Thoracic aorta (tissue), 2 donors: Measurements from ENCODE around the gene NOS1. TPM values are rescaled to one million over a fixed set of nuclear protein-coding genes. Genes with fewer than 3 reads are reported as not detected.

Source experiments
- ATAC-seq: fragments of 150-250 bp; one replicate; pipeline ENCODE4 v1.8.0; 2017; ENCODE audit warnings: low read depth; ENCODE audit not compliant: insufficient number of reproducible peaks, low FRiP score
- DNase-seq: peaks from one replicate; pipeline ENCODE4 v3.0.0-alpha.2; 2020; ENCODE audit warnings: low spot score
- H3K27ac ChIP-seq, 2 donors: fragments of 200-600 bp; sonication (generic); 1 replicate in 1 of 2; 2 replicates in 1 of 2; pipeline ENCODE4 v1.5.1; 2016; ENCODE audit warnings: mild to moderate bottlenecking in 2 of 2, moderate library complexity in 2 of 2
- H3K27me3 ChIP-seq: fragments of 200-600 bp; sonication (generic); replicated peaks from 2 replicates; pipeline ENCODE4 v1.6.0; 2016; ENCODE audit warnings: mild to moderate bottlenecking; ENCODE audit not compliant: insufficient read depth
- H3K36me3 ChIP-seq: fragments of 200-600 bp; sonication (generic); one replicate; pipeline ENCODE4 v1.5.1; 2016
- H3K4me1 ChIP-seq, 2 donors: fragments of 200-600 bp; sonication (generic); 1 replicate in 1 of 2; 2 replicates in 1 of 2; pipeline versions ENCODE4 v1.5.1 to v1.6.0; 2016; ENCODE audit warnings: low read depth in 2 of 2, mild to moderate bottlenecking in 1 of 2; ENCODE audit not compliant: control insufficient read depth in 1 of 2
- H3K4me3 ChIP-seq: fragments of 200-600 bp; sonication (generic); 2 replicates; pipeline ENCODE4 v1.5.1; 2016; ENCODE audit warnings: mild to moderate bottlenecking
- H3K9me3 ChIP-seq: fragments of 200-600 bp; sonication (generic); 2 replicates; pipeline ENCODE4 v1.5.1; 2016
- total RNA-seq, 2 donors: library from RNA; depleted of rRNA; stranded (reverse); fragments of >200 nt; gene quantifications; one replicate each; pipeline versions ENCODE4 v1.1.0 to v1.2.3, GENCODE V29; 2016
- TF ChIP-seq, protein P1 (sequence below): fragments of 200-600 bp; sonication (generic); IDR thresholded peaks from one replicate; pipeline ENCODE4 v1.5.1; 2019; ENCODE audit warnings: antibody characterized with exemption

The NOS1 gene
- total RNA-seq, 2 donors from 2014 or later: 0.07 to 0.14 TPM

GRCh38 chr12:117316336-117316735 lies 45.1 kb downstream of the NOS1 start:
- H3K4me1 ChIP-seq: no peaks in the 10 kb centered on the region
- H3K27me3 ChIP-seq: no peaks in the 10 kb centered on the region
- no peak for ATAC-seq
- DNase-seq: no peak
- peaks cover 3% of the 10 kb centered on the region for H3K9me3 ChIP-seq
- no peaks in the 10 kb centered on the region for H3K36me3 ChIP-seq
- TF ChIP-seq, protein P1, sequence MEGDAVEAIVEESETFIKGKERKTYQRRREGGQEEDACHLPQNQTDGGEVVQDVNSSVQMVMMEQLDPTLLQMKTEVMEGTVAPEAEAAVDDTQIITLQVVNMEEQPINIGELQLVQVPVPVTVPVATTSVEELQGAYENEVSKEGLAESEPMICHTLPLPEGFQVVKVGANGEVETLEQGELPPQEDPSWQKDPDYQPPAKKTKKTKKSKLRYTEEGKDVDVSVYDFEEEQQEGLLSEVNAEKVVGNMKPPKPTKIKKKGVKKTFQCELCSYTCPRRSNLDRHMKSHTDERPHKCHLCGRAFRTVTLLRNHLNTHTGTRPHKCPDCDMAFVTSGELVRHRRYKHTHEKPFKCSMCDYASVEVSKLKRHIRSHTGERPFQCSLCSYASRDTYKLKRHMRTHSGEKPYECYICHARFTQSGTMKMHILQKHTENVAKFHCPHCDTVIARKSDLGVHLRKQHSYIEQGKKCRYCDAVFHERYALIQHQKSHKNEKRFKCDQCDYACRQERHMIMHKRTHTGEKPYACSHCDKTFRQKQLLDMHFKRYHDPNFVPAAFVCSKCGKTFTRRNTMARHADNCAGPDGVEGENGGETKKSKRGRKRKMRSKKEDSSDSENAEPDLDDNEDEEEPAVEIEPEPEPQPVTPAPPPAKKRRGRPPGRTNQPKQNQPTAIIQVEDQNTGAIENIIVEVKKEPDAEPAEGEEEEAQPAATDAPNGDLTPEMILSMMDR: no peak
- no peak overlapping the region for H3K4me3 ChIP-seq
- H3K27ac ChIP-seq: no peak overlapping the region

- no peaks in the 10 kb centered on the region for H3K27me3 ChIP-seq
- H3K4me1 ChIP-seq: no peaks in the 10 kb centered on the region
- no peaks in the 10 kb centered on the region for H3K36me3 ChIP-seq
- H3K4me3 ChIP-seq: no peak overlapping the region
- no peak for DNase-seq
- H3K9me3 ChIP-seq: peaks cover 3% of the 10 kb centered on the region
- TF ChIP-seq, protein P1: no peak
- no peak for ATAC-seq
- no peak overlapping the region for H3K27ac ChIP-seq
Observed at GRCh38 chr12:117313926-117314325, 47.5 kb downstream of the NOS1 start.

GRCh38 chr12:117312770-117313169 lies 48.7 kb downstream of the NOS1 start:
- Histone ChIP-seq H3K27me3 (no peaks in the 10 kb centered on the region), H3K36me3 (no peaks in the 10 kb centered on the region), H3K4me1 (no peaks in the 10 kb centered on the region), H3K27ac (no peak overlapping the region), H3K9me3 (peaks cover 3% of the 10 kb centered on the region), H3K4me3 (no peak overlapping the region)
- DNase-seq (no peak), ATAC-seq (no peak)
- TF ChIP-seq, protein P1: no peak

DNA sequence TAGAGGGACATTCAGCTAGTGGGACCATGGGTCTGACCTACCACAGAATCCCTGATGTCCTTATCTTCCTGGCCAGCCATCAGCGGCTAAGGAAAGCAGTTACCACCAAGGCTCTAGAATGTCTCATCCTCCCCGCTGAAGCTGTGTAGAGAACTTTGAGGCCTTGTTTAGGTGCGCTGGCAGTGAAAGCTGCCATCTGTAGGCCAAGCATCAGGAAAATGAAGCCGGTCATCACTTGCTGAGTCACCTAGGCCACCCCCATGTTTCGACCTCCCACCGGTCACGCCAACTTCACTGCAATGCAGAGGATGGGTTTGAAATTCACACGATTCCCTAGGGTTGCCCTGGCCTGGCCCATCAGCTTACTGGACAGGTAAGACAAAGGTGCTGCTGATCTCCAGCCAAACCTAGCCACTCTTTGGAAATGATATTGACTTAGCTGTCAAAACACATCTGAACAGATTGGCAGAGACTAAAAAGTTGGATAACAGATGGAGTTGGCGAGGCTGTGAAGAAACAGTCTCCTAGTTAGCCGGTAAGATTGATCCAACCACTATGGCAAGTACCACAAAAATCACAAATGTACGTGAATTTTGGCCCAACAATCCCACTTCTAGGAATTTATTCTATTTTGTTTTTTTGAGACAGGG lies 52.0 kb downstream of the NOS1 start:
- Histone ChIP-seq H3K9me3 (no peaks in the 10 kb centered on the region), H3K4me3 (no peak overlapping the region), H3K27me3 (no peaks in the 10 kb centered on the region), H3K4me1 (no peaks in the 10 kb centered on the region), H3K27ac (no peak overlapping the region), H3K36me3 (no peaks in the 10 kb centered on the region)
- DNase-seq (no peak), ATAC-seq (no peak)
- TF ChIP-seq, protein P1: no peak

DNA sequence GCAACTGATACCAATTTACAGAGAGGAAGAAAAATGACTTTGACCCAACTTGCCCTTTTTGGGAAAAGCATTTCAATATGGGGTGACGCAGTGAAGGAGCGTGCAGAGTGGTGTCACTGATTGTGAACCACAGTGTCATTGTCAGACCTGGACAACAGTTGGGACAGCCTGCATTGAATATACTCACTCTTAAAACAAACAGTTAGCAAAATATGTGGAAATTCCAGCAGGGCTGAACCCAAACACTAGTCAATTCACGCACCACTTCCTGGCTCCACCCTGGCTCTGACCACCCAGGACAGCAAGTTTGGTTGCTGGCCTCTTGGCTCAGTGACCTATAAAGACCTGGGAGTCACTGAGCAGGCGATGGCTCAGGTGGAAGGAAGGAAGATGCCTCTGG lies 61.3 kb downstream of the NOS1 start:
- ATAC-seq: no peak

More for the DNA sequence above, 61.3 kb downstream of the NOS1 start:
- H3K27ac ChIP-seq: no peak overlapping the region
- H3K4me1 ChIP-seq: no peaks in the 10 kb centered on the region
- TF ChIP-seq, protein P1: no peak
- H3K36me3 ChIP-seq: no peaks in the 10 kb centered on the region
- no peak overlapping the region for H3K4me3 ChIP-seq
- no peak for DNase-seq
- H3K9me3 ChIP-seq: no peaks in the 10 kb centered on the region
- no peaks in the 10 kb centered on the region for H3K27me3 ChIP-seq
